IMR-90 (cell line): ENCODE results near the gene MLH1. TPM values are rescaled to one million over a fixed set of nuclear protein-coding genes. Genes with fewer than 3 reads are reported as not detected.

Experiments
- ATAC-seq: fragments of 200-7000 bp; cut with Tn5 transposase; 2 replicates; pipeline ENCODE4 v1.9.1; 2020; ENCODE audit warnings: low read depth, mild to moderate bottlenecking, moderate library complexity
- BruUV-seq: library from RNA; stranded (reverse); fragments of 400-500 nt; replicated peaks from 2 replicates; lab custom pipeline; 2021; lab: Mats Ljungman, UMichigan
- CTCF ChIA-PET: fragments of 300-600 bp; formaldehyde crosslinking; extraction: SDS; loops from one replicate; lab custom pipeline; 2021; ENCODE audit warnings: antibody characterized with exemption; lab: Yijun Ruan, JAX
- POLR2A ChIA-PET: fragments of 300-600 bp; sonication (Branson Sonifier 250); formaldehyde crosslinking; loops from one replicate; lab custom pipeline; 2022; ENCODE audit warnings: antibody characterized with exemption; ENCODE audit not compliant: unreplicated experiment; lab: Charles Lee
- DNase-seq: peaks from one replicate; pipeline ENCODE4 v3.0.0; 2013
- H2AFZ ChIP-seq: replicated peaks from 2 replicates; pipeline ENCODE3; 2013; ENCODE audit warnings: low read length, mild to moderate bottlenecking; ENCODE audit not compliant: poor library complexity
- H2AK5ac ChIP-seq: 2 replicates; pipeline ENCODE4 v1.6.1; 2013; ENCODE audit warnings: low read depth, low read length, inconsistent platforms
- H2AK9ac ChIP-seq: replicated peaks from 2 replicates; pipeline ENCODE3; 2013; ENCODE audit warnings: mild to moderate bottlenecking, low read depth, low read length, moderate library complexity; ENCODE audit not compliant: poor library complexity
- H2BK120ac ChIP-seq: 2 replicates; pipeline ENCODE4 v1.6.1; 2013; ENCODE audit warnings: low read depth, low read length, inconsistent platforms
- H2BK15ac ChIP-seq: 3 replicates; pipeline ENCODE4 v1.6.1; 2013; ENCODE audit warnings: low read depth, low read length, inconsistent platforms
- H2BK20ac ChIP-seq: 2 replicates; pipeline ENCODE4 v1.6.1; 2013; ENCODE audit warnings: low read depth, mild to moderate bottlenecking, inconsistent platforms, low read length, moderate library complexity
- H2BK5ac ChIP-seq: 2 replicates; pipeline ENCODE4 v1.6.1; 2013; ENCODE audit warnings: mild to moderate bottlenecking, low read depth, low read length, inconsistent platforms; ENCODE audit not compliant: poor library complexity, severe bottlenecking
- H3K14ac ChIP-seq: replicated peaks from 2 replicates; pipeline ENCODE4 v1.6.1; 2013; ENCODE audit warnings: low read depth, low read length, inconsistent platforms
- H3K18ac ChIP-seq: 2 replicates; pipeline ENCODE4 v1.6.1; 2013; ENCODE audit warnings: low read depth, low read length, control low read depth
- H3K23ac ChIP-seq: 2 replicates; pipeline ENCODE4 v1.6.1; 2013; ENCODE audit warnings: low read depth, low read length, inconsistent platforms
- H3K27ac ChIP-seq: 2 replicates; pipeline ENCODE4 v1.5.1; 2013; ENCODE audit warnings: mild to moderate bottlenecking, control low read depth, low read length; ENCODE audit not compliant: insufficient read depth
- H3K27me3 ChIP-seq: 2 replicates; pipeline ENCODE4 v1.6.1; 2013; ENCODE audit warnings: low read length; ENCODE audit not compliant: control insufficient read depth, insufficient read depth
- H3K36me3 ChIP-seq: 2 replicates; pipeline ENCODE4 v1.6.1; 2013; ENCODE audit warnings: low read length, mixed read lengths; ENCODE audit not compliant: control insufficient read depth, insufficient read depth
- H3K4ac ChIP-seq: 2 replicates; pipeline ENCODE4 v1.6.1; 2013; ENCODE audit warnings: low read depth, low read length, inconsistent platforms
- H3K4me1 ChIP-seq: 2 replicates; pipeline ENCODE4 v1.6.1; 2013; ENCODE audit warnings: low read length, mixed read lengths; ENCODE audit not compliant: control insufficient read depth, insufficient read depth
- H3K4me2 ChIP-seq: 2 replicates; pipeline ENCODE4 v1.6.1; 2013; ENCODE audit warnings: low read depth, mild to moderate bottlenecking, control low read depth, low read length, moderate library complexity
- H3K4me3 ChIP-seq: 2 replicates; pipeline ENCODE4 v1.5.1; 2013; ENCODE audit warnings: low read depth, mild to moderate bottlenecking, control low read depth, low read length, moderate library complexity; ENCODE audit not compliant: insufficient read depth
- H3K56ac ChIP-seq: 2 replicates; pipeline ENCODE4 v1.6.1; 2013; ENCODE audit warnings: low read length, inconsistent platforms; ENCODE audit not compliant: insufficient read depth; ENCODE audit errors: extremely low read depth
- H3K79me1 ChIP-seq, 2 experiments: 2 replicates each; pipeline ENCODE4 v1.6.1; 2013; ENCODE audit warnings: low read length in 2 of 2, inconsistent platforms in 1 of 2, low read depth in 1 of 2
- H3K9ac ChIP-seq: 2 replicates; pipeline ENCODE4 v1.6.1; 2013; ENCODE audit warnings: low read depth, low read length, control low read depth
- H3K9me1 ChIP-seq: 2 replicates; pipeline ENCODE4 v1.6.1; 2013; ENCODE audit warnings: low read length, inconsistent platforms; ENCODE audit not compliant: insufficient read depth
- H3K9me3 ChIP-seq: 2 replicates; pipeline ENCODE4 v1.6.1; 2013; ENCODE audit warnings: low read length; ENCODE audit not compliant: control insufficient read depth, insufficient read depth
- H4K20me1 ChIP-seq: 2 replicates; pipeline ENCODE4 v1.6.1; 2013; ENCODE audit warnings: low read length, inconsistent platforms; ENCODE audit not compliant: insufficient read depth
- H4K5ac ChIP-seq: 2 replicates; pipeline ENCODE4 v1.6.1; 2013; ENCODE audit warnings: mild to moderate bottlenecking, low read depth, low read length, control low read depth
- H4K8ac ChIP-seq, 2 experiments: 2 replicates each; pipeline ENCODE4 v1.6.1; 2013; ENCODE audit warnings: low read depth in 2 of 2, low read length in 2 of 2, control low read depth in 1 of 2, inconsistent platforms in 1 of 2
- H4K91ac ChIP-seq: 2 replicates; pipeline ENCODE4 v1.6.1; 2013; ENCODE audit warnings: low read depth, low read length, inconsistent platforms; ENCODE audit not compliant: insufficient read depth
- FOS ChIP-seq: fragments of 150-350 bp; IDR thresholded peaks from 2 replicates; pipeline ENCODE4 v1.6.1; 2016; ENCODE audit warnings: low read depth, low read length
- MAZ ChIP-seq: IDR thresholded peaks from 2 replicates; pipeline ENCODE4 v1.6.1; 2012; ENCODE audit warnings: low read depth, mild to moderate bottlenecking, low read length, improper control_type of control experiment, moderate library complexity, borderline replicate concordance
- MXI1 ChIP-seq: IDR thresholded peaks from 2 replicates; pipeline ENCODE4 v1.6.1; 2012; ENCODE audit warnings: low read depth, mild to moderate bottlenecking, low read length, moderate library complexity, borderline replicate concordance
- POLR2A ChIP-seq: IDR thresholded peaks from 2 replicates; pipeline ENCODE4 v1.6.1; 2012; ENCODE audit warnings: mild to moderate bottlenecking, low read depth, low read length
- RAD21 ChIP-seq: IDR thresholded peaks from 2 replicates; pipeline ENCODE4 v1.6.1; 2012; ENCODE audit warnings: low read length, improper control_type of control experiment
- RFX5 ChIP-seq: IDR thresholded peaks from 2 replicates; pipeline ENCODE4 v1.8.0; 2012; ENCODE audit warnings: low read depth, mild to moderate bottlenecking, low read length, moderate library complexity
- WGBS, 2 experiments: methylation state at CpG; one replicate each; pipeline versions ENCODE4 v1.1.5 to v1.1.7; 2013; ENCODE audit warnings: missing lambda C conversion rate in 2 of 2; ENCODE audit not compliant: insufficient read length in 1 of 2; ENCODE audit errors: extremely low coverage in 2 of 2; 5-methylcytosine and 5-hydroxymethylcytosine counted together
- dilution Hi-C: fragments of 300-500 bp; cut with HindIII; formaldehyde crosslinking; loops from one replicate; pipeline ENCODE4 v1.14.3; 2018; ENCODE audit warnings: low sequenced_read_pairs; ENCODE audit not compliant: unreplicated experiment
- in situ Hi-C: fragments of 300-500 bp; cut with MboI; formaldehyde crosslinking; loops from 3 replicates; pipeline ENCODE4 v1.14.3; 2019; ENCODE audit warnings: low sequenced_read_pairs, inconsistent platforms, mixed read lengths
- intact Hi-C: fragments of 100-400 bp; cut with micrococcal nuclease; formaldehyde crosslinking; loops from 2 replicates; pipeline ENCODE4 v1.10.0; 2022
- polyA plus RNA-seq, 3 experiments: library from polyadenylated mRNA; depleted of rRNA; stranded (reverse); fragments of >200 nt; gene quantifications; 2 replicates each; pipeline ENCODE4 v1.2.3, GENCODE V29; 2012; ENCODE audit warnings: low replicate concordance in 1 of 3
- total RNA-seq: library from RNA; depleted of rRNA; stranded (reverse); fragments of >200 nt; gene quantifications from 2 replicates; pipeline ENCODE4 v1.2.3, GENCODE V29; 2012
- TF ChIP-seq, protein P1 (sequence below): conservative IDR thresholded peaks from 2 replicates; pipeline ENCODE4 v1.5.1; 2012; ENCODE audit warnings: mild to moderate bottlenecking, low read depth, low read length, improper control_type of control experiment
- TF ChIP-seq, protein P2 (sequence below): fragments of 150-350 bp; IDR thresholded peaks from 2 replicates; pipeline ENCODE4 v1.6.1; 2017; ENCODE audit warnings: mild to moderate bottlenecking, antibody characterized with exemption, low read length, low read depth

The MLH1 gene
- total and polyA plus RNA-seq, 2 of the 4 experiments (the other 2 are of a cell fraction), result 30.2 to 54.1 TPM

- H3K23ac ChIP-seq, result peak within 1 kb of the TSS; percentile 99
- H3K4me1 ChIP-seq, result peaks cover 3% of the 10 kb centered on the region; the same call in 1 of the 2 replicates
- H4K91ac ChIP-seq, result peak within 1 kb of the TSS; percentile 90
- peak within 1 kb of the TSS; percentile 44 for H2BK20ac ChIP-seq
- H3K9me3 ChIP-seq, result no peaks in the 10 kb centered on the region
- WGBS, 2 experiments, result 0% methylated on average over 26 of the region's 48 CpGs; no CpG with 5 or more reads in 1 of the 2 experiments
- CTCF ChIA-PET, result interaction anchor here (1.0 to 1.4 kb wide), 2 partner anchors 120 to 264 kb away, joined by 3 read pairs; no protein-coding TSS in a partner anchor
- peaks cover 2 to 44% of the 10 kb centered on the region in 2 experiments for H3K79me1 ChIP-seq
- BruUV-seq, result no TSS peak
- peak within 1 kb of the TSS; percentile 89 for H2BK120ac ChIP-seq
- H3K36me3 ChIP-seq, result peaks cover 1% of the 10 kb centered on the region; the same call in 1 of the 2 replicates
- peak within 1 kb of the TSS; percentile 97 for H3K14ac ChIP-seq
- TF ChIP-seq FOS, result no peak
- peak; percentile 91 for TF ChIP-seq POLR2A
- TF ChIP-seq, protein P1, sequence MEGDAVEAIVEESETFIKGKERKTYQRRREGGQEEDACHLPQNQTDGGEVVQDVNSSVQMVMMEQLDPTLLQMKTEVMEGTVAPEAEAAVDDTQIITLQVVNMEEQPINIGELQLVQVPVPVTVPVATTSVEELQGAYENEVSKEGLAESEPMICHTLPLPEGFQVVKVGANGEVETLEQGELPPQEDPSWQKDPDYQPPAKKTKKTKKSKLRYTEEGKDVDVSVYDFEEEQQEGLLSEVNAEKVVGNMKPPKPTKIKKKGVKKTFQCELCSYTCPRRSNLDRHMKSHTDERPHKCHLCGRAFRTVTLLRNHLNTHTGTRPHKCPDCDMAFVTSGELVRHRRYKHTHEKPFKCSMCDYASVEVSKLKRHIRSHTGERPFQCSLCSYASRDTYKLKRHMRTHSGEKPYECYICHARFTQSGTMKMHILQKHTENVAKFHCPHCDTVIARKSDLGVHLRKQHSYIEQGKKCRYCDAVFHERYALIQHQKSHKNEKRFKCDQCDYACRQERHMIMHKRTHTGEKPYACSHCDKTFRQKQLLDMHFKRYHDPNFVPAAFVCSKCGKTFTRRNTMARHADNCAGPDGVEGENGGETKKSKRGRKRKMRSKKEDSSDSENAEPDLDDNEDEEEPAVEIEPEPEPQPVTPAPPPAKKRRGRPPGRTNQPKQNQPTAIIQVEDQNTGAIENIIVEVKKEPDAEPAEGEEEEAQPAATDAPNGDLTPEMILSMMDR, result peak; percentile 28
- no peak for TF ChIP-seq RFX5
- peak; percentile 20; the same call in 1 of the 2 replicates for TF ChIP-seq RAD21
- TF ChIP-seq MXI1, result peak; percentile 26; the same call in 1 of the 2 replicates
- no peak for TF ChIP-seq MAZ
- TF ChIP-seq, protein P2, sequence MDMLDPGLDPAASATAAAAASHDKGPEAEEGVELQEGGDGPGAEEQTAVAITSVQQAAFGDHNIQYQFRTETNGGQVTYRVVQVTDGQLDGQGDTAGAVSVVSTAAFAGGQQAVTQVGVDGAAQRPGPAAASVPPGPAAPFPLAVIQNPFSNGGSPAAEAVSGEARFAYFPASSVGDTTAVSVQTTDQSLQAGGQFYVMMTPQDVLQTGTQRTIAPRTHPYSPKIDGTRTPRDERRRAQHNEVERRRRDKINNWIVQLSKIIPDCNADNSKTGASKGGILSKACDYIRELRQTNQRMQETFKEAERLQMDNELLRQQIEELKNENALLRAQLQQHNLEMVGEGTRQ, result no peak
- peak within 1 kb of the TSS; percentile 82 for H2AK5ac ChIP-seq
- peak within 1 kb of the TSS; percentile 97 for H2AK9ac ChIP-seq
- peak within 1 kb of the TSS; percentile 92 for H3K56ac ChIP-seq
- DNase-seq, result no peak
- no peaks in the 10 kb centered on the region for H3K9me1 ChIP-seq
- no peaks in the 10 kb centered on the region for H3K27me3 ChIP-seq
- peak within 1 kb of the TSS; percentile 87 for H3K9ac ChIP-seq
- peak within 1 kb of the TSS; percentile 75; the same call in 1 of the 3 replicates for H2BK15ac ChIP-seq
- peak within 1 kb of the TSS; percentile 87 for H3K4ac ChIP-seq
- peak; percentile 91 for ATAC-seq
- in situ Hi-C loops (no loop called here), dilution Hi-C loops (no loop called here), intact Hi-C loops (loop anchor here (2.0 kb wide), 1 partner anchor 264 kb away; no protein-coding TSS in a partner anchor)
- POLR2A ChIA-PET, result interaction anchor here (0.5 to 1.2 kb wide), 3 partner anchors 19 to 254 kb away, joined by 3 to 10 read pairs (median 3); no protein-coding TSS in a partner anchor
- H3K4me2 ChIP-seq, result peak within 1 kb of the TSS; percentile 93
- H2BK5ac ChIP-seq, result peak within 1 kb of the TSS; percentile 90
- H2AFZ ChIP-seq, result peak within 1 kb of the TSS; percentile 96
- H3K4me3 ChIP-seq, result peak within 1 kb of the TSS; percentile 63
- H4K20me1 ChIP-seq, result peaks cover 22% of the 10 kb centered on the region; the same call in 1 of the 2 replicates
- H3K27ac ChIP-seq, result peak within 1 kb of the TSS; percentile 90
- peak within 1 kb of the TSS; percentile 36 to 94 for H4K8ac ChIP-seq
- H3K18ac ChIP-seq, result peak within 1 kb of the TSS; percentile 65
- peak within 1 kb of the TSS; percentile 82 for H4K5ac ChIP-seq
Measured at GRCh38 chr3:36992806-36993325, 452 bp upstream of the MLH1 start, which contains the start of gene EPM2AIP1. EPM2AIP1 (minus strand) TSS chr3:36993131; CDS start chr3:36993077, 54 bp downstream.
